CD1c-positive myeloid dendritic cell (primary cell): ENCODE data around the gene FUT8.

Experiments
- DNase-seq: peaks from one replicate; pipeline ENCODE4 v3.0.0-alpha.2; 2016; ENCODE audit errors: extremely low spot score

Gene FUT8

DNA sequence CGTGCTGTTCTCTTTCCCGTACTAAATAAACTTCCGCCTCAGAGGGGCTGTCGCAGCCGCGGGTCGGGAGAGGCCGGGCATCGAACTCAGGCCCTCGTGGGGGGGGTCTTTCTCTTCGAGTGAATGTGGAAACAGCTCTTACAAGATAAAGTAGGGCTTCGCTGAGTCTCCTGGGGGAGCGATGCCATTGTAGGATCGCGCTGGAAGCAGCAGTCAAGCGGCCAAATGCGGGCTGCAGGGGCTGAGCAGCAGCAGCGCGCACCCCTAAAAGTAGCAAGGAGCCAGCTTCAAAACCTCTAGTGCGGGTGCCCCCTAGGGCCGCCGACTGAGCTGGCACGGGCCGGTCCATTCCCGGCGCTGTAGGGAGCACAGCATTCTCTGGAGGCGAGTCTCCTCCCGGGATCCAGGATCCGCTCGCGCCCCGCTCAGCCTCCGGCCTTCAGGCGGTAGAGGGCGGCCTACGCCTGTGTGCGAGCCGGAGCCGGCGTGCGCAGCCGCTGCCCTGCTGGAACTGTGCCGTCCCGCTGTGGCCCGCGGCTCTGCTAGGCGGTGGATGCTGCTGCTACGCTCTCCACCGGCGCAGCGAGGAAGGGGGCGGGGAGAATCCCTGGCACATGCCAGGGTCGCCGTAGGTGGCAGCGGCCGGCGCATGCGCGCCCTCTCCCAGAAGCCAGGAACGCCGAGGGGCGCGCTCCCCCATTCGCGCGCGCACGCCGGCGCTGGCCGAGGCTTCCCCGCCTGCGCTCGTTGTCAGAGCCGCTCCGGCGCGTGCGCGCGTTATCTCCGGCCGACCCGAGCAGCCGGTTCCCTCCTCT is at the start of gene FUT8:
TSS of gene FUT8 (plus strand) at position 699 of the 815 bp plus-strand sequence. CDS start 148,834 bp downstream, outside the sequence.
- DNase-seq, result peak; percentile 90

DNA sequence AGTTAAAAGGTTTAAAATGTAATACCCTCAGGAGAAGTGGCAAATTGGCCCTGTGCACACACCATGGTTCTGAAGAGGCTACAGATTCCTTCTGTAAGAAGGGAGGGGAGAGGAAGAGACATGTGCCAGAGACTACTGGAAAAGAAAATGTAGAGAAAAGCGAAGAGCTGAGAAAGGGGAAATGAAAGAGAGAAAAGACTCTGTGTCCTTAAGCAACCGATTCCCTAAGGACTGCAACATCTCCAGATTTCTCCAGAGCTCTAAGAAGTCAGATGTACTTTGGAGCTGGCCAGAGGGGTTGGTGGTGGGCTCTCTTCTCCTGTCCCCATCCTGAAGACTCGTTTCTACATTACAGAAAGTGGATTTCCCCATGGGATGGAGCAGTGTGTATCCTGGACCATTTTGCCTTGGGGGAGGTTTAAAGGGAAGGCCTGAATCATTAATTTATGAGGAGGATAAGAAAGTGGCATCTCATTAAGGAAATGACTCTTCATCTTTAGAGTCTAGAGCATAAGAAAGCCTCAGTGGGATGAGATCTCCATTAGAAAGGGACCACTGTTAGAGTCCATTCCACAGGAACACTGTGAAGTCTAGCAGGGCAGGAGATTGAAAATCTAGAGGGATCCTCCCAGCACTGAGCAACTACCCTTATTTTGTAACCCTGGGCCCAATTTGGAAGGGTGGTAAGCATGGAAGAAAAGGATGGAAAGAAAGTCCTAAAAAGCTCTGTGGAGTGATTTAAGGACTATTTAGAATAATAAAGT is 45.5 kb upstream of the FUT8 start:
- DNase-seq, result no peak

DNA sequence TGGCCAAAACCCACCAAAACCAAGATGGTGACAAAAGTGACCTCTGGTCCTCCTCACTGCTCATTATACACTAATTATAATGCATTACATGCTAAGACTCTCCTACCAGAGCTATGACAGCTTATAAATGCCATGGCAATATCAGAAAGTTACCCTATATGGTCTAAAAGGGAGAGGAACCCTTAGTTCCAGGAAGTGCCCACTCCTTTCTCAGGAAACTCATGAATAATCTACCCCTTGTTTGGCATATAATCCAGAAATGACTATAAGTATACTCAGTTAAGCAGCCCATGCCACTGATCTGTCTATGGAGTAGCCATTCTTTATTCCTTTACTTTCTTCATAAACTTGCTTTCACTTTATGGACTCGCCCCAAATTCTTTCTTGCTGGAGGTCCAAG is 43.0 kb upstream of the FUT8 start:
- peak; percentile 51 for DNase-seq

DNA sequence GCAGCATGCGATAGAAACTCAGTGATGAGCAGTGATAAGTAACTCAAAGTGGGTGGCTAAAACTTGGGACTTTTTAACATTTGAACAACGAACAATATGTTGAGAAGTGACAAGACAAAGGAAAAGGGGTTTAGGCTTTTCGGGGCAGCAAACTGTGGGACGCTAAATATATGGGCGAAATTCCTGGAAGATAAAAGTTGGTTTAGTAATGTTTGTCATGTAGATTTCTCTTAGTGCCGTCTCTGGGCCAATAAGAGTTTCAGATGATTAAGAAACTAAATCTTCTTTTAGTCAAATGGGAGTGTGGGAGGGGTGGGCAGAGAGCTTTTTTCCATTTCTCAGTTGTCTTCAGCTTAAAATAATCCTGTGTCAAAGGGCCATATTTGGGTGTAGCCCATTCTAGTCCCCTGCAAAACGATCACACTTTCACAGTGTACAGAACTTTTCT is 41.7 kb upstream of the FUT8 start:
- no peak for DNase-seq

DNA sequence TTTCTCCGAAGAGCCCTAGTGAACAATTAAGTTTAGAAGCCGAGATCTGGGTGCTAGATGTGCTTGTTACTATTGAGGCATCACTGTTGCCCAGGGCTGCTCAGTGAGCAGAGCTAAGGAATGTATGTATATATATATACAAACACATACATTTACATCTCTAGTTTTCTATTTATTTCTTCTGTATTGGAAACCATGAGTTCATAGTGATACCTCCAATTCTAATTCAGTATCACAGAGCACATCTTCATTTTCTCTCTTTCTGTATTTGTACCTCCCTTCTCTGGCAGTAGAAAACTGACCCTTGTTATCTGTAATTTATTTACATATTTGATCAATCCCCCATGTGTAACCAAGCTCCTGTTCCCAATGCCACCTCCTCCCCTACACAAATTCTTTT is 40.7 kb upstream of the FUT8 start:
- no peak for DNase-seq

DNA sequence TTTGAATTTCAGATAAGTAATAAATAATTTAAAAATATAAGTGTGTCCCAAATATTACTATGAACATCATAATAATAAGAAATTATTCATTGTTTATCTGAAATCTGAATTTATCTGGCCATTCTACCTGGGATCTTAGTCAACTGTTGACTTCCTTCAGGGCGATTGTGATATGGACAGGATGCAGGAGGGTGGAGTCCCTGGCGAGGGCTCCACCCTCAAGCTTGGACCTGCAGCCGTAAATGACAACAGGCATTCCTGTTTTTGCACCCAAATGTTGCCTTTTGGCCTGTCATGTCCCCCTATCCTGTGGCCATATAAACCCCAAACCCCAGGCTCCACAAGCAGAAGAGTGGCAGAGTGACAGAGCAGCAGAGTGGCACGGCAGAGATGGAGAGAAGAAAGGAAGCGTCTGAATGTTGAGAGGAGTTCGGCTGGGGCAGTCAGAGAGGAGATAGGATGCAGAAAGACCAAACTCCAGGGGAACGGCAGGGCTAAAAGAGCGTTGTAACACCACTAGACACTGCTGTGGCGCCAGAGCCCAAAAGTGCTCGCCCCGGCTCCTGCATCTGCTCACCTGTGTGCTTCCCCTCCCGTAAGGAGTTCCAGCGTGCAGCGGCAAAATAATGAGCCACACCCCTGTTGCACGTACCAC is 39.4 kb upstream of the FUT8 start:
- DNase-seq, result no peak

DNA sequence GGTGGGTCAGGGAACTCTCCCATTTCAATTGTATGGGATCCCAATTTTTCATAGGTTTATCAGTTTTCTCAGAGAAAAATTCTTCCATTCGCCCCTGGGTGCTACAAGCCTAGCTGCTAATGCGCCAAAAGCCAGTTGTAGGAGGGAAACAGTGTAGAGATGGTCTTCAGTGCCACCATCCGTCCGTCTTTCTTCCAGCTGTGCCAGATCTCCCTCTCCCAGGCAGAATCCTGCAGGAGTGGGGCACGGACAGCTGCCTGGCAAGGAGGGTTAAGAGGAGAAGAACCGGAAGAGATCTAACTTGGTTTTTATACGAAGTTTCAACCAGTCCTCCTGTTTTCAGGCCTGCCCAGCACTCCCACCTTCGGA is 38.9 kb upstream of the FUT8 start:
- DNase-seq, result no peak

DNA sequence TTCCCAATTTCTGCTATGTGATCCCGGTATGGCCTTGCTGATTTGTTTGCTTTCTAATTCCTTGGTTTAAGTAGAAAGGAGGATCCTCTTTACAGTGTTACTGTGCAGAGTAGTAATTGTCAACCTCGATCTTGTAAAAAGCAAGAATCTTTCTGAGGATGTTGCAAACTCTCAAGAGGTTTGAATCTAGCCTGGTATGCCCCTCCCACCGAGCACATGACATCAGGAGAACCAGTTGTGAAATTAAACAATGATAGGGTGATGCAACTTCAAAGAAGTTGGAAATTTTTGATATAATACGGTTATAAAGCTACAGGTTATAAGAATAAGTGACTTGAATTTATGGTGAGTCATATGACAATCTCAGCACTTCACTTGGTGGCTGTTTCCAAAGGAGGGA is 35.0 kb upstream of the FUT8 start:
- DNase-seq, result peak; percentile 6

DNA sequence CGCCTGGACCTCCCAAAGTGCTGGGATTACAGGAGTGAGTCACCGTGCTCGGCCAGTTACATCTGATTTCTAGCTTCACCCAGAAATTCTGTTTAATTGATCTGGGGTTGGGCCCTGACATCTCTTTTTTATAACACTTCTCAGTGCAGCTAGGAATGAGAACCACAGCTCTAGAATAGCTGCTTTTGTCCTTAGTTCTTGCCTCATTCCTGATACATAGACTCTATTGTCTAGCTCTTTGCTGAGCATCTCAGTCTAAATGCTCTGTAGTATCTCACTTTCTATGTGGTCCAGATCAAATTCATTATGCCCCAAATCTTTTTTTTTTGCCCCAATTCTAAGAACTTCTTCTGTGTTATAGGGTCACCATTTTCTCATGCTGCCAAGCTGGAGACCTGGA is 29.9 kb upstream of the FUT8 start:
- DNase-seq, result no peak

DNA sequence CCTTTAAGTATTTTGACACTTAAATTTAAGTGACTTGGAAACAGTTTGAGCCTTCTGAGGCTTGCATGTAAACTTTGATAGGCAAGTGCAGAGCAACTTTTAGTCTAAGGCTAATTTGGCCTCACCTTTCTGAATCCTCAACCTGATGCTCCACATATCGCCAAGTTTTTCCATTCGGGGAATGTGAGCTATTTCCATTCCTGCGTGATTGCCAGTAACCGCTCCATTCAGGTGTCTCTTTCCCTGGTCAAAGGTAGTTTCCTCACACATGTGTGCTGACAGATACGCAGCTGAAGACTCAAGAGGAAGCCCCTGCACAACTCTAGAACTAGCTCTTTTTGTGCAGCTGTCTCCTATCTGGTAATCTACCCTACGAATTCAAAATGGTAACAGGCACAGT is 25.4 kb upstream of the FUT8 start:
- no peak for DNase-seq

DNA sequence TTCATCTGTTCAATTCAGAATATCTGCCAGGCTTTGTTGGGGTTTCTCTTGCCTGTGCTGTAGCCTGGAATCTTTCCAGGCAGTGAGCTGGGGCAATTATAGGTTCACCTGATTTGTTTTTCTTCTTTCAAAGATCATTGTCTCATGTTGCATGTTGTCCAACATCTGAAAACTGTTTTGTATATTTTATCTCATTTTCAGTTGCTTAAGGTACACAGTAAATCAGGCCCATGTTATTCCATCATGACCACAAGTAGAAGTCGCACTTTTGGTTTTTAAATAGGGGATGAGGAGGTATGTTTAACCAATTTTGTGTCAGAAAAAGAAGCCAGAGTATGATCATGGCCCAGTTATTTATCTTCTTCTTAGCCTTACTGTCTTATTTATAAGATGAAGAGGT is 24.9 kb upstream of the FUT8 start:
- DNase-seq, result no peak

DNA sequence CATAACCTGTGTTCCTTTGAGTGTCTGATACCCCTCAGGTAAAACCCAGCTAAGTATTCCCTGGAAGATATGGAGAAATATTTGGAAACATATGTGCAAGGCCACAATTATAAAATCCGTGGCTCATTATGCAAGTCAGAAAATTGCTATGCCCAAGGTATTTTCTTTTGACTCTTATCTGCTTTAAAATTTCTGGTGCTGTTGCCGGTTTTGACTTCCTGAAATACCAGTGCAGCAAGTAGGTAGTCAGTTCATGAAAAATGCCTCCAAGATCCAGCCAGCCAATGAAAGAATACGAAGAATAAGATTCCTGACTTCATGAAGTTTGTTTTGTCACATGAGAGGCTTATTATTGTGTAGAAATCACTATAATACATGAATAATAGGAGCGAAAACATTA is 20.2 kb upstream of the FUT8 start:
- DNase-seq, result no peak

DNA sequence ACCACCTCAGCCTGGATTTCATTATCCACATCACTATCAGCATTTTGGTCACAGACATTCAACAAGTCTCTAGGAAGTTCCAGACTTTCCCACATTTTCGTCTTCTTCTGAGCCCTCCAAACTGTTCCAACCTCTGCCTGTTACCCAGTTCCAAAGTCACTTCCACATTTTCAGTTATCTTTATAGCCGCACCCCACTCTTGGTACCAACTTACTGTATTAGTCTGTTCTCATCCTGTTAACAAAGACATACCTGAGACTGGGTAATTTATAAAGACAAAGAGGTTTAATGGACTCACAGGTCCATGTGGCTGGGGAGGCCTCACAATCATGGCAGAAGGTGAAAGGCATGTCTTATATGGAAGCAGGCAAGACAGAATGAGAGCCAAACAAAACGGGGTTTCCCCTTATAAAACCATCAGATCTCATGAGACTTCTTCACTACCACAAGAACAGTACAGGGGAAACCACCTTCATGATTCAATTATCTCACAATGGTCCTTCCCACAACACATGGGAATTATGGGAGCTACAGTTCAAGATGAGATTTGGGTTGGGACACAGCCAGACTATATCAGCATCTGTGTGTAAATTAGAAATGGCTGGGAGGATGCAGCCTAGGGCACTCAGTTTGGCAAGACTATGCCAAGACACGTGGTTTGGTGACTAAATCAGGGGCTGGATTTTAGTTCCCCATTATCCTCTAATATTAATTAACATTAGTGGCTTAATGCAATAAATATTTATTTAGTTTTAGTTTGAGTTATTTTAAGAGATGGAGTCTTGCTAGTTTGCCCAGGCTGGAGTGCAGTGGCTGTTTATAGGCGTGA is 16.2 kb upstream of the FUT8 start:
- DNase-seq, result no peak

DNA sequence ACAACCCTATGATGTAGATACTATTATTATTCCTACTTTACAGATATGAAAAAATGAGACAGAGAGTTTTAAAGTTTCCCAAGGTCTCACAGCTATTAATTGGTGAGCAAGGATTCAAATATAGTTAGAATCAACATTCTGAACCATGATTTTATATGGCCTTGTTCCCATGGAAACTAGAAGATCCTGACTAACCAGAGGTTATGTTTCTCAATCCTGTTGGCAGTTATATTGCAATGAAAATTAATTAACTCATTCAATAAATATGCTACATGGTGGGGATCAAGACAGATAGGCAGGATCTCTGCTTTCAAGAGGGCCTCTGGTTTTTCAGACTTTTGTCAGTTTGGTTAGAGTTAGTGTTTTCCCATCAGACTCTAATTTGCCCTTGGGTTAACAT is 9.3 kb upstream of the FUT8 start:
- DNase-seq, result no peak

DNA sequence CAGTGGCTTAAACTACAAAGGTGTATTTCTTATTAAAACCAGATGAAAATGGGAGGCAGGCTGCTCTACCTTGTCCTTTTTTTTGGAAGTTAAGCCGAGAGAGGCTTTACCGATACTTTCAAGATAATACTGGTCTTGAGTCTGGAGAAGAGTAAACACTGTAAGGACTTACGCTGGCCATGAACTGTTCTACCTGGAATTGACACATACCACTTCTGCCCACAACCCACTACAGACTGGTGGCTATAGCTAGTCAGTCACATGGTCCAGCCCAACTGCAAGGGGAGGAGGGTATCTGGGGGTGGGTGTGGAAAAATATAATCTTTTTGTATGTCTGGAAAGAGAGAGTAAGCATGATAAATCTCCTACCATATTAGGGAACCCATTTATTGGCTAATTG is 4.4 kb upstream of the FUT8 start:
- DNase-seq, result no peak

DNA sequence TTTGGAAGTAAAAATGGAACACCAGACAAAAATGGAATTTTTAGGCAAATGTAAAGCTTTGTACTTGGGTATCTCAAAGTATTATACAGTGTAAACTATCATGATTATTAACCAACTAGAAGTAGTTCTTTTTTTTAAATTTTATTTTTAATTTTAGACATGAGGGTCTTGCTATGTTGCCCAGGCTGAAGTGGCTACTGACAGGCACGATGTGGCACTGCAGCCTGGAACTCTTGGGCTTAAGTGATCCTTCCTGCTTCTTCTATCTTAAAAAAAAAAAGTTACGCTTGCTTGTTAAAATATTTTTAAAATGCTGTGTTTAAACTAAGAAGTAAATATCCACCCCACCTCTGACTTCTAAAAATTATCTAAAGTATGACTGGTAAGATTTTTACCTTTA is 1.9 kb upstream of the FUT8 start:
- DNase-seq, result no peak

DNA sequence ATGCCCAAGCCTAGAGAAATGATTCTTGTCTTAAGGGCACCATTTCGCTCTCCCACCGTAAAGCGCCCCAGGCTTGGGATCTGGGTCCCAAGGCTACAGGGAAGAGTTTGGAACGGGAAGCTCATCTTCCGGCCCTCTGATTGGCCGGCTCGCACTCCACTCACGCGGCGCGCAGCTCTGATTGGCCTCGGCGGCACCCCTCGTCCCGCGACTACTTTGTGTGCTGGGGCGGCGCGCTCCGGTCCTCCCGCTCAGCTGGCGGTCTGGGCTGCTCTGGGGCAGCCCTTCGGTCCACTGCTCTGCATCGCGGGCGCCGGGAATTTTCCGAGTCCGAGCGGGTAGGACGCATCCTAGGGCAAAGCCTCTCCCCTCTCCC is 886 bp upstream of the FUT8 start:
- DNase-seq, result peak; percentile 88

DNA sequence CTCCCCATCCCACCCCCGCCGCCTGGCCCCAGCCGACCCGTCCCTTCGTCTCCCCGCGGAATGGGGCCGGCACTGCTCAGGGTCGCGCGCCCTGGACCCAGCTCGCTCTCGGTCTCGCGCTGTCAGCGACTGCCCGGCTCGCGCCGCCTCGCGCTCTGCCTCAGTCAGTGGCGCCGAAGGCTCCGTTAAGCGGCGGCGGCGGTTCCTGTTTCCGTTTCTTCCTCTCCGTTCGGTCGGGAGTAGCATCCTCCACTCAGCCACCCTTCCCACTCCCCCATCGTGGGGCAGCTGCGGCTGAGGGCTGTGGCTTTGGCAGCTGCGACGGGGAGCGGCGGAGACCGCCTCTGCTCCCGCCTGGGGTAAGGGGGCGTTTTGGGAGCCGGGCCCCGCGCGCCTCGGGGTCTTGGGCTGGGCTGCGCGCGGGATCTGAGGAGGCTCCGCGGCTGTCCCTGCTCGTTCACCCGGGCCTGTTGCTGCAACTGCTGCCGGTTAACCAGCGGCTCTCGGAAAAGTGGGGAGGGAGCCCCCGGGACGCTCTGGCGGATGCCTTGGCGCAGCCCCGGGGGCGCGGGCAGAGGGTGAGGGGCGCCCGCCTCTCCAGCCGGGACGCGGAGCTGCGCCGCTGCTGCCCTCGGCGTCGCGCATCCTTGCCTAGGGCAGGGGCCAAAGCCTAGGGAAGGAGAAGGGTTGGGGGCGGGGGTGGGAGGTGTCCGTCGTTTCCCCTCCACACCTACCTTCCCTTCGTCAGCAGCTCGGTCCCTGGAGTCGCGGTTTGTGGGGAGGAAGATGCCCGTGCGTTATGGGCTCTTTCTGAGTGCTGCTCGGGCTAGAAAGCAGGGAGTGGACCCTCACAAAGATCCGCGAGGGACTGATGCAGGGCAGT is 567 bp downstream of the FUT8 start:
- DNase-seq, result peak; percentile 79

DNA sequence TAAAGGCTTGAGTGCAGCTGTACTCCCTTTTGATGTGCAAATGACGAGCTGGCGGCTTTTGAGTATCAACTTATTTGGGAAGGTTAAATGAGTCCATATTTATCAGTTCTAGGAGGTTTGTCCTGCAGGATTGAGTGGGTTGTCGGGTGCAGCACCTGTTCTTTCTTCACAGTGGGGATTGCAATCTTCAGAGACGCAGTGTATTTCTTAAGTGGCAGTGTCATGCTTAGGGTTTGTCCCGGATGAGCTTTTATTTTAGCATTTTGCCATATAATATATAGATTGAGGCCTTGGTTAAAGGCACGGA is 1.2 kb downstream of the FUT8 start:
- DNase-seq, result no peak

DNA sequence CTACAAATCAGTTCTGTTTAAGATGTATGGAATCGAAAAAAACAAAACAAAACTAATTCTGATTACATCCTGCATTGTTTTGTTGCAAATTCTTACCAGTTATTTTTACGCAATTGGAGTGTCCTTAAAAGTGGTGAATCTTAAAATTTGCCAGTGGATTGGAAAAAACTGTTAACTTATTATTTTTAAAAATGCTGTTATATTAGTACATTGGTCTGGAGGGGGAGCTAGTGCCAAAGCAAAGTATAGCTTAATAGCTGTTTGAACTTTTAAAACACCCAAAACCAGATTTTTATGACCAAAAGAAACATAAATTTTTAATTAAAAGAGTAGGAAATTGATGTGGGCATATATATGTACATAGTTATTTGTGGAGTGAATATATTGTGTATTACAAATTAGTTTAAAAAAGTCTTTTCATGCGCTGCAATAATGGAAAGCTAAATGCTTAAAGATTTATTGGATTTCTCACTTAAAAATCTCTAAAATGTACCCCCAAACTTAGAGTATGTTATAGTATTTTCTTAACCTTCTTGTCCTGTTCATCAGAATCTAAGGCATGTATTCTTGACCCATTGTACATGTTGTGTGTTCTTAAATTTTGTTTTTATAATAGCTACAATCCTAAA is 2.5 kb downstream of the FUT8 start:
- DNase-seq, result peak; percentile 41

DNA sequence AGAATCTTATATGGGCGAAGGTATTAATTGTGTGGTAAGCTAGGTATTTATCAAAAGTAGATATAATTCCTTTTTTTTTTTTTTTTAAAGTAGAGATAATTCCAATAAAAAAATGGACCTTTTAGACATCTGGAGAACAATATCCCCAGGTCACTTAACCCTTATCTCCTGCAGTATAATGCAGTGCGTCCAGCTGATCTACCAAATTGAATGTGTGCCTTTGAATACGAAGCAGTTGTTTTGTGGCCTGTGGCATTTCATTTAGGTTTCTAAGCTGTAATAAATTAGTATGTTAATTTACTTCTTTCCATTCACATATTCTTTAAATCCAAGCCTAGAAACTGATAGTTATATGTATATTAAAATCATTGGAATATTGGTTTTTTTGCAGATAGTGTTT is 3.1 kb downstream of the FUT8 start:
- DNase-seq, result no peak
